PFSK-1 (cell line): ENCODE measurements around the gene PEX10.

Experiments used
- FOXP2 ChIP-seq: optimal IDR thresholded peaks from 2 replicates; pipeline ENCODE3; 2011; ENCODE audit warnings: borderline replicate concordance, control low read depth, inconsistent platforms; ENCODE audit not compliant: insufficient read depth; ENCODE audit errors: extremely low read length, extremely low read depth
- POLR2AphosphoS5 ChIP-seq: IDR thresholded peaks from 2 replicates; pipeline ENCODE4 v1.6.1; 2012; ENCODE audit warnings: low read depth, mild to moderate bottlenecking, control low read depth, low read length, moderate library complexity
- REST ChIP-seq, 2 experiments: IDR thresholded peaks; 2 replicates each; pipeline versions ENCODE4 v1.6.1 to v1.8.0; 2011 to 2012; ENCODE audit warnings: low read depth in 2 of 2, low read length in 2 of 2, control low read depth in 1 of 2, inconsistent platforms in 1 of 2, mild to moderate bottlenecking in 1 of 2, moderate library complexity in 1 of 2; ENCODE audit not compliant: insufficient read depth in 1 of 2
- SIN3A ChIP-seq: IDR thresholded peaks from 2 replicates; pipeline ENCODE4 v1.6.1; 2012; ENCODE audit warnings: mild to moderate bottlenecking, low read length, moderate library complexity, borderline replicate concordance; ENCODE audit not compliant: insufficient read depth
- TAF1 ChIP-seq: IDR thresholded peaks from 2 replicates; pipeline ENCODE4 v1.6.1; 2012; ENCODE audit warnings: low read length, control low read depth, borderline replicate concordance; ENCODE audit not compliant: insufficient read depth

The PEX10 gene

GRCh38 chr1:2388004-2388913 is 24.1 kb downstream of the PEX10 start:
- TF ChIP-seq POLR2AphosphoS5: no peak
- TF ChIP-seq TAF1: no peak
- no peak for TF ChIP-seq SIN3A
- no peak for TF ChIP-seq FOXP2
- TF ChIP-seq REST (IDR thresholded peaks at IDR 0.05; ENCODE audit: insufficient read depth in 1 of 2, low read depth in 2 of 2, low read length in 2 of 2): no peak

- TF ChIP-seq SIN3A (no peak), REST (IDR thresholded peaks at IDR 0.05; ENCODE audit: insufficient read depth in 1 of 2, low read depth in 2 of 2, low read length in 2 of 2) (no peak), TAF1 (no peak), FOXP2 (no peak), POLR2AphosphoS5 (no peak)
Measured at GRCh38 chr1:2386636-2387611, 25.4 kb downstream of the PEX10 start.

GRCh38 chr1:2385606-2386280 is 26.6 kb downstream of the PEX10 start:
- TF ChIP-seq TAF1: no peak
- TF ChIP-seq FOXP2: no peak
- no peak for TF ChIP-seq POLR2AphosphoS5
- no peak for TF ChIP-seq SIN3A
- TF ChIP-seq REST (IDR thresholded peaks at IDR 0.05; ENCODE audit: insufficient read depth in 1 of 2, low read depth in 2 of 2, low read length in 2 of 2): no peak

GRCh38 chr1:2384941-2385481 is 27.4 kb downstream of the PEX10 start:
- TF ChIP-seq SIN3A: no peak
- TF ChIP-seq POLR2AphosphoS5: no peak
- TF ChIP-seq TAF1: no peak
- TF ChIP-seq REST (IDR thresholded peaks at IDR 0.05; ENCODE audit: insufficient read depth in 1 of 2, low read depth in 2 of 2, low read length in 2 of 2): no peak
- no peak for TF ChIP-seq FOXP2
